GM12873 (cell line): ENCODE measurements around the gene SEPTIN2.

ENCODE experiments used
- TF ChIP-seq, protein P1 (sequence below): IDR thresholded peaks from 2 replicates; pipeline ENCODE4 v1.5.1; 2012; ENCODE audit warnings: low read depth, mild to moderate bottlenecking, moderate library complexity, low read length, control low read depth; ENCODE audit not compliant: insufficient read depth; ENCODE audit errors: missing control alignments

Gene SEPTIN2

DNA sequence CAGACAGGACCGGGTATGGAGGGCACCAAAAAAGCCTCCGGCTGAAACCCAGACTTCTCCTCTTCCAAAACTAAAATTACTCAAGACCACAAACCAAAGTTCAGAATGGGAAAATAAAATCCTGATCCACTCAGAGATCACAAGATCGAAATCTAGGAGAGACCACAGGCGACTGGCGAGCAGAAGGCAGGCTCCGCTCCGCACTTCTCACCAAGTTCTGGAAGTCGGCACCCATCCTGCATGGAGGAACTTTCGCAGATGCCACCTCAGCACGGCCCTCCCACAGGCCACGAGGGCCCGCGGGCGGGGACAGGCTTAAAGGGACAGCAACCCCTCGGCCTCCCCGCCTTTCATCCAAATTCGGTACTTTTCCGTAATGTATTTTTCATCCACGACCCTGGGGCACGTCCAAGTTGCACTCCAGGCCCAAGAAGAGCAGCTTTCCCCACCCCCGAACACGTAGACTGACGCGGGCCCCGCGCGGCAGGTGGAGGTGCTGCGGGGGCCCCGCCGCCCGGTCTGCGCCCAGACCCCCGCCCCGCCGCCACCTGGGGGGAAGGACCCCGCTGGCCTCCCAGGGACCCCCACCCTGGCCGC is 43.9 kb upstream of the SEPTIN2 start:
- TF ChIP-seq, protein P1, sequence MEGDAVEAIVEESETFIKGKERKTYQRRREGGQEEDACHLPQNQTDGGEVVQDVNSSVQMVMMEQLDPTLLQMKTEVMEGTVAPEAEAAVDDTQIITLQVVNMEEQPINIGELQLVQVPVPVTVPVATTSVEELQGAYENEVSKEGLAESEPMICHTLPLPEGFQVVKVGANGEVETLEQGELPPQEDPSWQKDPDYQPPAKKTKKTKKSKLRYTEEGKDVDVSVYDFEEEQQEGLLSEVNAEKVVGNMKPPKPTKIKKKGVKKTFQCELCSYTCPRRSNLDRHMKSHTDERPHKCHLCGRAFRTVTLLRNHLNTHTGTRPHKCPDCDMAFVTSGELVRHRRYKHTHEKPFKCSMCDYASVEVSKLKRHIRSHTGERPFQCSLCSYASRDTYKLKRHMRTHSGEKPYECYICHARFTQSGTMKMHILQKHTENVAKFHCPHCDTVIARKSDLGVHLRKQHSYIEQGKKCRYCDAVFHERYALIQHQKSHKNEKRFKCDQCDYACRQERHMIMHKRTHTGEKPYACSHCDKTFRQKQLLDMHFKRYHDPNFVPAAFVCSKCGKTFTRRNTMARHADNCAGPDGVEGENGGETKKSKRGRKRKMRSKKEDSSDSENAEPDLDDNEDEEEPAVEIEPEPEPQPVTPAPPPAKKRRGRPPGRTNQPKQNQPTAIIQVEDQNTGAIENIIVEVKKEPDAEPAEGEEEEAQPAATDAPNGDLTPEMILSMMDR = no peak

DNA sequence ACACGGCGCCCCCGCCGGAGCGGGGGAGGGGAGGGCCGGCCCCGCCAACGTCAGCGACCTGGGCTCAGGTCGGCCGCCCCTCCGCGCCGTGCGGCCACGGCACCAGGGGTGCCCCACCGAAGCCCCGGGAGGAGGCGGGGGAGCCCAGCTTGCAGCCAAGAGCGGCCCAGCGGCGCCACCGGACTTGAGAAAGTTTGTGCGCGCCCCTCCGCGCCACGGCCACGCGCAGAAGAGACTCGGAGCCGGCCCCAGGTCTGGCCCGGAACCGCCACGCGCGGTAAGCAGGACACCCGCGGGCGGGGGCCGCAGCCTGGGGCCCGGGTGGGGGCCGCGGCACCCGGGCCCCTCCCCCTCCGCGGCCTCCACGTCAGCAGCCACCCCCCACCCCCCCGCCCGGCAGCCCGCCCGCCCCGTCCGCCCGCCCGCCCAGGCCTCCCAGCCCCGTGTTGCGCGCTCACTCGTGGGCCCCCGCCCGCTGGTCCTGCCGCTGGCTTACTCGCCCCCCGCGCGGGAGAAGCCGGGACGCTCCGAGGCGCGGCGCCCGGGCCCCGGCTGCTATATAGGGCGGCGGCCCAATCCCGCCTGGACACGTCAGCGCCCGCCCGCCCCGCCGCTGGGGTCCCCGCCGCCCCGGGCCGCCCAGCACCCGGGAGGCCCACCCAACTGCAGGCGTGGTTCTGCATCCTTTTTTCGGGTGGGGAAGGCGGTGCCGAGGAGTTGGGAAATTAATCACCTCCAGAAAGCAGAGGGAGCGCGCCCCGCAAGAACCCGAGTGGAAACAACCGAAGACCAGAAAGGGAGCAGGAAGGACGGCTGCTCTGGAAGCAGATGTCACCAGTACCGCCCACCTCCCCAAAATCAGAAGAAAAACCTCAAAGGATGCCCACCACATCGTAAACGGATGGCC is 43.2 kb upstream of the SEPTIN2 start:
- TF ChIP-seq, protein P1 = no peak

DNA sequence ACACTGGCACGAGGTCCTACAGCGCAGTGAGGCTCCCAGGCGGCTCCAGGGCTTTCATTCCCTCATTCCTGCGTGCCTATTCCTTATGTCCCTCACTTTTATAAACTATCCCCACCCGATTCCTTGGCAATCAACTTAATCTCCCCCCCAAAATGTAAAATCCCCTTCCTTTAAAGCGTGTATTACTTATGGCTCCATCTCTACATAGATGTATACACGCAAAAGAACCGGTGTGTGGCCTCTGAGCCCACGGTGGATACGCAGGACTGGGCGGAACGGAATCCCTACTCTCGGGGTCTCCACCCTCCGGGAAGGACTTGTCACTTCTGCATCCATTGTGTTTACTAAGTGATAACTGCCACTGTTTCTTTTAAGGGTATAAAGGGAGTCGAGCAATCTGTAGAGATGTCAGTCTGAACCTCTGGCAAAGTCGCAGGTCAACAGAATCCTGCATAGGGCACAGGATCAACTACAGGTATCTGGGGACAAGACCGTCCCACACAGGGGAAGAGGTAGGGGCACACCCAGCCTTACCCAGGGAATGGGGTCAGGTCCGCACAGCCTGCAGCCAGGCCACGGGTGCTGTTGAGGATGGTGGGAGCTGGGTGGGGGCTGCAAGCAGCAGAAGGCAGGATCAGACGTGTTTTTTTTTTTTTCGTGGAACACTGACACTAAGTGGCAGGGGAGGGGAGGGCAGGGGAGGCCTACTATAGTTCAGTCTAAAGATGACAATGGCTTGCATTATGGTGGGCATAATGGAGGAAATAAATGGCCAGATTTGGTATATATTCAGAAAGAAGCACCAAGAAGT is 42.3 kb upstream of the SEPTIN2 start:
- TF ChIP-seq, protein P1 = no peak

DNA sequence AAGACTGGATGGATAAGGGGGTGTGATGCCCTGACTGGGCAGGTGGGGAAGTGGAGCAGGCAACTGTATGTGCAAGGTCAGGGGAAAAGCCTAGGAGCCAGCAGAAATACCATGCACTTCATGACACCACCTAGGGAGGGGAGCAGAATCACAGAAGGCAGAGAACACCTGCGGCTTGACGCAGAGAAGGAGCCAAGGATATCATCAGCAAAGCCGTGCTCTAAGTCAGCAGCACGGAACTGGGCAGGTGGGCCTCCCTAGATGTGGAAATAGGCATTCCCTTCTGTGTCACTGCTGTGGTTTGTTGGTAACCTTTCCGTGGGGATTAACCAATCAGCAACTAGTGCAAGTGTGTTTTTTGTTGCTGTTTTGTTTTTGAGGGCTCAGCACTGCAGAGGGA is 41.6 kb upstream of the SEPTIN2 start:
- TF ChIP-seq, protein P1 = peak; percentile 26

DNA sequence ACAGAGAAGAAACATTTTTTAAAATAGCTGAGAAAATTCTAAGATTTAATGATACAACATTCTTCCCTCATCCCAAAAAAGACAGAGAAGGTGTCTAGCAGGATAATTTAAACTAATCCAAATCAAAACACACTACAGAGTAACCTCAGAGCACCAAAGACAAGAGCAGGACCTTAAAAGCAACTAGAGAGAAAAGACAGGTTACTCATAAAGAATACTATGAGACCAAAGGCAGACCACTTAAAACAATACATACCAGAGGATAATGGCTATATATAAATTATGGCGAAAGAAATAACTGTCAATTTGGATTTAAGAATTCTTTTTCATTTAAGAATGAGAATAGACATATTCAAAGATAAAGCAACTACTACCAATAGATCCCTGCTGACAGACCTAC is 40.2 kb upstream of the SEPTIN2 start:
- TF ChIP-seq, protein P1 = no peak

DNA sequence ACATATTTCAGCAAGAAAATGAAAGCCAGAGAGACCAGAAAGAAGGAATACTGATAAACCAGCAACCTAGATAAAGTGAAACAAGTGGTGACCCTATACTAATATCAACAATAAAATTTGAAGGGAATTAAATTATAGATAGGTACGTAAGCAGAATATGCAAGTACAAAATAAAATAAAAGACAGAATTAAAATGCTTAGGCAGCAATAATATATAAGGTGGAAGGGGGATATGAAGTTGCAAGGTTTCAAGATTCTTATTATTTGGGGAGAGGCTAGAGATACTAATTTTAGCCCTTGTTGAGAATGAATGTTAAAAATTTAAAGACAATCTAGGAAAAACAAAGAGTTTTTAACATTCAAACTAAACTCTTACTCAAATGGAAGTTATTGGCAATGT is 39.8 kb upstream of the SEPTIN2 start:
- TF ChIP-seq, protein P1 = no peak

DNA sequence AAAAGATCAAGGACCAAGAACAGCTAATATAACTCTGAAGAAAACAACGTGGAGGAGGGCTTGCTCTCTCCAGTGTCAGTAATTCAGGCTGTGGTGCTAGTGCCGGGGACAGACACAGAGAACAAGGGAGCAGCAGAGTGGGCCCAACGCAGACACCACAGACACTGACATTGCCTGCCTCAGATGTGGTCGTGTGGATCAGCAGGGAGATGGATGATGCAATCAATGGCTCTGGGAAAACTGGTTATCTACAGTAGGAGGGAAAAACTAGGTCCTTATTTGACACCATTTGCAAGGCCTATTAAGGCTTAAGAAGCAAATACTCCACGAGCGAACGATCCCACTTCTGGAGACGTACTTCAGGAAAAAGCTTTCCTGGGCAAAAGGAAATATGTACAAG is 36.3 kb upstream of the SEPTIN2 start:
- TF ChIP-seq, protein P1 = no peak
